Stimulated activated CD8-positive, alpha-beta memory T cell treated with anti-CD3 and anti-CD28 coated beads, Interleukin-2, amount 100 ng/mL, for 1 hour (primary cell): Measurements from ENCODE around the gene ZNF438.

ENCODE experiments used
- DNase-seq, 2 donors: peaks; one replicate each; pipeline ENCODE4 v3.0.0-alpha.2; 2020; ENCODE audit warnings: low read depth in 2 of 2

Gene ZNF438

DNA sequence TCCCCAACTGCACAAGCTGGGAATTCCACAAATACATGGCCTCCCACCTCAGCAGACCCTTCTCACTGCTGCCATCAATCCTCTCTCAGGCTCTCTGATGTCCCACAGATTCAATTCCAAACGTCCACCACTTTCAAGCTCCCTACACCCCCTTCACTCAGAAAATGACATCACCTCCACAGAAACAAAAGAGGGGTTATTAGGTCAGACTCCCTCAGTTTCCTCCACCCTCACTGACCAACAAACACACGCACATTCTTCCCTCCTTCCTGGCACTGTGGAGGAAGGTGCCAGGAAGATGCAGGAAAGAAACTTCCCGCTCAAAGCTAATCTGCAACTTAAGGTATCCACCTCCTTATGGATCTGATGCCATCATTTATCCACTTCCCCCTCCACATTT, 18.3 kb downstream of the ZNF438 start:
- DNase-seq, result no peak

DNA sequence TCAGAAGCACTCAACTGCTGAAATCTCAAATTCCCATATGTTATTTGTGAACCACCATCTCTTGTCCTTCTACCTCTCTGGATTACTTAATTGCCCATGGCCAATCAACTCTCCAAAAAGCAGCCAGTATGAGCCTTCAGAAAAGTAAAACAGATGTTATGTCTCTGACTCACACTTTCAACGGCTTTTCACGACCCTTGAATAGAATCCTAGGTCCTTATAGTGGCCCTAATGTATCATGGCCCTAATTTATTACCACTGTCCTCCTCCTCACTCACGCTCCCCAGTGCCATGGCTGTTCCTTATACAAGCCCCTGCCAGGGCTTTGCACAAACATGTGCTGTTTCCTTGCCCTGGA, 20.0 kb downstream of the ZNF438 start:
- DNase-seq, result no peak

DNA sequence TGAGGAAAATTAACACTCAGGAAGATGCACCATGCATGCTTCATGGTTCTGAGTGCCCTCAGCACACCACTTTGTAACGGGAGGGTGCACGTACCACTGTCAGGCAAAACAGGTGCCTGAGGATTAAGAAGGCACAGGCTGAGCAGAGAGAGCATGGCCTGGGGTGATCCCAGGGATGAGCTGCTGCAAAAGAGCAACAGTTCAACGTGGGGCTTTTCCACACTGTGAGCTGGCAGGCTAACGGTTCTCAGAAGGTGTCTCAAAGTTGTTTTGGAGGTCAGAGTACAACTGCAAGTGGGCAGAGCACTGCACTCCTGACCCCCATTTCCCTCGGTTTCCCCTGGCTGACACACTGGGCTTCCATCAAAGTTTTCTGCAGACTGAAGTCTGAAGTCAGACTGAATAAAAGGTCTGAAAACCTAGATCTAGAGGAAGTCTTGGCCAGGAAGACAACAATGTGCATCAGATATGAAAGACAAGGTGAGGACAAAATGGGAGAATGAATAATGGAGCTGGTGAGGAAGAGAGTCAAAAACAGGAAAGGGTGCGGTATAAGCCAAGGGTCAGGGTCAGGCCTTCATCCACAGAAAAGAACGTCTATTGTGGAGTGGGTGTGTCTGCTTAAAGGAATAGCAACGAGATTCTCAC, 20.5 kb downstream of the ZNF438 start:
- DNase-seq, result no peak

DNA sequence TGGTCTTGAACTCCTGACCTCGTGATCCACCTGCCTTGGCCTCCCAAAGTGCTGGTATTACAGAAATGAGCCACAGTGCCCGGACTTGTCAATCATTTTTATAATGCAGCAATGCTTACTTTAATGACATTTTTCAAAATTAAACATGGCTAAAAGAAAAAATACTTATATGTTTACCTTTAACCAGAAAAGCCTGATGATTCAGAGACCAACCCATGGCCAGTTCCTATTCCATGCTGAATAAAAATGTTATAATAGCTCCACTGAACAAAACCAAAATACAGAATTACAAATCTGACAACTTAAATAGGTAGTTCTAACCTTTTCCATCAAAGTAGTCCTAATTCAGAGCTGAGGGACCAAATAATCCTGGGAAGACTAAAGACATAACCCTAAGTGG, 21.6 kb downstream of the ZNF438 start:
- no peak for DNase-seq

GRCh38 chr10:31005895-31006294, 25.8 kb downstream of the ZNF438 start:
- no peak for DNase-seq

- DNase-seq, result no peak
Observed at GRCh38 chr10:31004611-31005193, 27.0 kb downstream of the ZNF438 start.

GRCh38 chr10:31001740-31002139, 29.9 kb downstream of the ZNF438 start:
- DNase-seq, result no peak

DNA sequence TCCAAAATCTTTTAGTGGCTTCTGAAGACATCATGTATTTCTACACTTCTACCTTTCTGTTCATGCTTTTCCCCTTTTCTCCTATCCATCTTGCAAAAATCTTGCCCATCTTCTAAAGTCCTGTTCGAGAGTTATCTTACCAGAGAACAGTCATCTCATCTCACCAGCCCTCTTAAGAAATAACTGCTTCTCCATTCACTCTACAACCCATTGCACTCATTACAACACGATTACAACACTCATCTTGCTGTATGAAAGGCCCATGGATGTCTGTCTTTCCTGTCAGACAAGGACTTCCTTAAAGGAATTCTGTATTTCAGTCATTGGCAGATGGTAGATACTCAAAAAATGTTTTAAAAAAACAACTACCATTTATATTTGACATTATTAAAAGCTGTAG, 30.8 kb downstream of the ZNF438 start:
- DNase-seq, result no peak

DNA sequence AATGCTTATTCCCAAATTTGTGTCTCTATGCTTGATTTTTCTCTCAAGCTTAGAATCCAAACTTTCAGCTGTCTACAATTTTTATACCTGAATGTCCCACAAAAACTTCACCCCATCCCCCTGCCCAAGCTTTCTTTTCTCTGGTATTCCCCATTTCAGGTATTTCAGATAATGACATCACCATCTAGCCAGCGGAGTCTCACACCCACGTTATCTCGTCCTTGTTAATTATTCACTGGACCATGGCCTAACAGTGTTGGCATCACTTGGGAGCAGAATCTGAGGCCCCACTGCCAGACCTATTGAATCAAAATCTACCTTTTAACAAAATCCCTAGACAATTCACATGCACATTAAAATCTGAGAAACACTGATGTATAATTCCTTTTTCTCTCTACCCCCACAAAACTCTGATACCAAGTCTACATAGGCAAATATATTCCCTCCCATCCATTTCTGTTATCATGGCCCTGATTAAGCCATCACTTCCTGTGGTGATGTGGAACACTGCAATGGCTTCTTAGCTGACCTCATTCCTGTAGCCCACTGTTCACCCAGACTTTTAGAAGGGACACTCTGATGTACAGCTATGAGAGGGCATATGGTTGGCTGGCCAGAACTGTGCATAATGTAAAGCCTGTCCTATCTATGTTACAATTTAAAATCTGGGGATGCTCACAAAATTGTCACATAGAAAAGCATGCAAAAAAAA, 31.4 kb downstream of the ZNF438 start:
- no peak for DNase-seq

GRCh38 chr10:30999070-30999712, 32.5 kb downstream of the ZNF438 start:
- DNase-seq, result no peak

DNA sequence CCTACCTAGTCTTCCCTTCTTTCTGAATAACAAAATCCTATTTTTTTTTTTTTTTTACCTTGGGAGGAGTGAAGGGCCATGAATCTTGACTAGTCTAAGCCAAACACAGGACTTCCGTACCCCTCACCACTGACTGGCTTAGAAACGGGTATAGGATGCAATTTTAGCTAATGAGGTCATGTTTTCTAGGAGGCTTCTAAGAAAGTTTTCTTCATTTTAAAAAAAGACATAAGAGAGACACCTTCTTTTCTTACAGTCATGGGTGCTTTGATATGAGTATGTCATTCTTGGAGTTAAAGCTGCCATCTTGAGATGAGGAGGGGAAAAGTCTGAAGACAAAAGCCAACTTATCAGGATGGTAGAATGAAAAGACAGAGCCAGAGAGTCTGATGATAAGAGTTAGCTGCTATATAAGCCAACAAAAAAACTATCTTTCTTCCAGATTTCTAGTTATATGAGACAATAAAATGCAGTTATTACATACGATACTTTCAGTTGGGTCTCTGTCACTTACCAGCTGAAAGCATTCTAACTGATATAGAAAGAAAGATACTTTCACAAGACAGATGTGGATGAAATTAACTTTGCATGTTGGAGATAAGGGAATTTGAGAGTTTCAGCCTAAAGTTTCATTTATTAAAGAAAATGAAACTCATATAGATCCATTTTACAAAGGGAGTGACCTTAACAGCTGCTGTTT, 34.0 kb downstream of the ZNF438 start:
- DNase-seq, result no peak

GRCh38 chr10:30996481-30997005, 35.1 kb downstream of the ZNF438 start:
- DNase-seq, result no peak

- DNase-seq, result no peak
Observed at GRCh38 chr10:30995081-30995770, 36.4 kb downstream of the ZNF438 start.

- DNase-seq, result no peak
Observed at GRCh38 chr10:30993155-30993554, 38.5 kb downstream of the ZNF438 start.

- DNase-seq, result no peak
Observed at GRCh38 chr10:30992681-30993080, 39.0 kb downstream of the ZNF438 start.

DNA sequence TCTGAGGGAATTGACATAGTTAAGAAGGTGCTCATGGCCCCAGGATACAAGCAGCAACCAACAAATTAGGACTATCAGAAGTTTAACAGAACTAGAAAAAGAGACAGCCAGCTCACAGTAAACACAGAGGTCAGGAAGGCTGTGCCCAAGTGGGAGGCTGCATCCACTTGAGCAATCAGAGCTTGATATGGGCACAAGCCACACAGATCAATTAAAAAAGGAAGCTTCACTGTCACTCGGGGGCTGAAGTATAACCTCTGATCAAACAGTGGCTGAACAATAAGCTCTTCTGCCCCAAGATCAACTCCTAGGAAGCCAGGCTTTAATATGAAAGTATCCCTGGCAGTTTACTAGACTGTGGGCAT, 40.0 kb downstream of the ZNF438 start:
- DNase-seq, result no peak

DNA sequence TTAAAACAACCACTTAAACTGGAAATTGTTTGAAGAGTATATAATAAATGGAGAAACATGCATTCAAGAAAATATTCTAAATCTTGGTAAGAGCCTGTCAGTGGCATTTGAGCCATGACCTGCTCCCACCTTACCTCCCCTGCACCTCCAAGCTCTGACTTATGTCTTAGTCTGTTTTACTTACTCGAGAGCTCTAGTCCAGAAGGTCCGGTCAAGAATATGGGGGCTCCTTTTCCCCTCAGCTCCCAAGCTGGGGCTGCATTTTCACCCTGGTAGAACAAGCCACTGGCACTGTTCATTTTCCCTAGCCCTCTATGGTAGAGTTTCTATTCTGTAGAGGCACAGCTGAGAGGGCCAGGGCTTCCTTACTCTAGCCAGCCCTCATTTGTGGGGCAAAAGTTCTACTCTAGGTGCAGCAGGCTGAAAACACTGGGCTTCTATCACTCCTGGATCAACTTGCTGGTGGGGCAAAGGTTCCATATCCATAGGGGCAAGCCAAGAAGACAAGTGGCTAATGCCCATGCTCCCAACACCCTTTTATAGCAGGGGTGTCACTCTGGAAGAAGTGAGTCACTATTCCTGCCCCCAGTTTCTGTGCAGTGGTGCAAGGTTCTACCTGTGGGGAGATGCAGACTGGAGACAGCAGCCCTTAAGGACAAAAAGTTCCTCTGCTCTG, 40.6 kb downstream of the ZNF438 start:
- DNase-seq, result no peak

GRCh38 chr10:30990351-30990750, 41.3 kb downstream of the ZNF438 start:
- no peak for DNase-seq

DNA sequence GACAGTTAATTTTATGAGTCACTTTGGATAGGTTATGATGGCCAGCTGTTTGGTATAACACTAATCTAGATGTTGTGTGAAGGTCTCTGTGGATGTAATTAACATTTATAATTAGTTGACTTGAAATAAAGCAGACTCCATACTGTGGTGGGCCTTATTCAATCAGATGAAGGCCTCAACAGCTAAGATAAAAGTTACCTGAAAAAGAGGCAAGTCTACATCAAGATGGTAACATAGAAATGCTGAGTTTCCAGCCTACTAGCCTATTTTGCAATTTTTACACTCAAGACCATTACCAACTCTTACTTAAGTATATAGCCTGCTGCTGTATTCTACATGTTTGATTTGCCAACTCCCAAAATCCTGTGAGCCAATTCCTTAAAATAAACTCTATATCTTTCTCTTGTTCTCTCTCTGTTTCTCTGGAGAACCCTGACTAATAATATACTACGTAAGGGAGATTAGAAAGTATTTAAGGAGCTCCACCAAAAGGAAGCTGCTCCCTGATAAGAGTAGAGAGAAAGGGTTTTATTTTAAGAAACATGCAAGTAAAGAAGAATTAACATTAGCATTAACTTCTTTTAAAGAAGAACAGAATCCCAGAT, 42.7 kb downstream of the ZNF438 start:
- no peak for DNase-seq

DNA sequence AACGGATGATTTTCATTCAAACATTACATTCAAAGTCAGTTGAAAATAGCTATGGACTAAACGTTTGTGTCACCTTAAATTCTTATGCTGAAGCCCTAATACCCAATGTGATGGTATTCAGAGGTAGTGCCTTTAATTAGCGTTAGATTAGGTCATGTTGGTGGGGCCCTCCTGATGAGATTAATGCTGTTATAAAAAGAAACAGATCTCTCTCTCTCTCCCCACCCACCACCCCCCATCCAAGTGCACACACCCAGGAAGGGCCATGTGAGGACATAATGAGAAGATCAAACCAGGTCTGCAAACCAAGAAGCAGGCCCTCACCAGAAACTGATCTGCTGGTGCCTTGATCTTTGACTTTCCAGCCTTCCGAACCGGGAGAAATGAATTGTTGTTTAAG, 44.2 kb downstream of the ZNF438 start:
- DNase-seq, result no peak
